HG03280 (cell line): ENCODE results near the gene HELB.

Experiments used
- ATAC-seq: cut with Tn5 transposase; IDR thresholded peaks from one replicate; pipeline ENCODE4 v1.9.1; 2021; ENCODE audit warnings: mild to moderate bottlenecking, moderate library complexity; ENCODE audit not compliant: unreplicated experiment

Gene HELB

DNA sequence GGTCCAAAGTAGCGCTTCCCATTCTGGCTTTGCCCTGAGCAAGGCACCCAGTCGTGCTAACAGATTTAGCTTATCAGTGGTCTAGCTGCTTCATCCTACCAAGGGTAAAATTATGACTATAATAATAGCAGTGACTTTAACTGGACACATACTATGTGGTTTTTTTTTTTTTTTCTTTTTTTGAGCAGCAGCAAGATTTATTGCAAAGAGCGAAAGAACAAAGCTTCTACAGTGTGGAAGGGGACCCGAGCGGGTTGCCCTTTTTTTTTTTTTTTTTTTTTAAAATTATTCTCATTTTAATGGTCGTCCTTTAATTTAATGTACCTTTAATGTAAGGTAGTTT, 505 bp downstream of the HELB start:
- ATAC-seq: no peak

DNA sequence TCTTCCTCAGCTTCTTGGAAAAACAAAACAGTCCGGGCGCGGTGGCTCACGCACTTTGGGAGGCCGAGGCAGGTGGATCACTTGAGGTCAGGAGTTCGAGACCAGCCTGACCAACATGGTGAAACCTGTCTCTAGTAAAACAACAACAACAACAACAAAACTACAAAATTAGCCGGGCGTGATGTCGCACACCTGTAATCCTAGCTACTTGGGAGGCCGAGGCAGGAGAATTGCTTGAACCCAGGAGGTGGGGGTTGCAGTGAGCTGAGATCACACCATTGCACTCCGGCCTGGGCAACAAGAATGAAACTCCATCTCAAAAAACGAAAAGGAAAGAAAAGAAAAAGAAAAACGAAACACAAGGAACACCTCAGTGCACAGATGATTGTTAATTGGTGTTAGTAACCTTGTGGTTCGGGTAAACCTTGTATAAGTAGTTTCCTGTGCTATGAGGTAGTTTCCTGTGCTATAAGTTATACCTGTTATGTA, 1.1 kb downstream of the HELB start:
- ATAC-seq: peak; percentile 45

DNA sequence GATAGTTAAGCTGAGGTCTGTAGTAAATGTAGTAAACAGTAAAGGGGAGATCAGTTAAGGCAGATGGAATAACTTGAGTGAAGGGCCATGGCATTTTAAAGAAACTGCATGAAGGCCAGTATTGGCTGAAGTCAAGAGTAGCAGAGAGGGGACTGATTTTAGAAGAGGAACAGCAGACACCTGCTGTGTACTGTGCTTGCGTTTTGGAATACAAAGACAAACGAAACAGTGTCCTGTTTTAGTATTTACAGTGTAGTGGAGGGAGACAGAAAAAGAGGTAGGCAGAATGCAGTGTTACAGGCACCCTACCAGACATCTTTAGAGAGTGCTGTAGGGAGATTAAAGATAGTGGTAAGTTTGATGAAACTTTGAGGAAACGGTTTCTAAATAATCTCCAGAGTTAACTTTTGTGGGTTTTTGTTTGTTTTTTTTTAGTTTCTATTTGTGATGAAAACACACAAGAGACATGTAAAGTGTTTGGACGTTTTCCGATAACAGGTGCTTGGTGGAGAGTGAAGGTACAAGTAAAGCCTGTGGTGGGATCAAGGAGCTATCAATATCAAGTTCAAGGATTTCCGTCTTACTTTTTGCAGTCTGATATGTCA, 2.1 kb downstream of the HELB start:
- ATAC-seq: no peak

- ATAC-seq: no peak
Measured at GRCh38 chr12:66309606-66310005, 7.3 kb downstream of the HELB start.

- no peak for ATAC-seq
Measured at GRCh38 chr12:66312189-66312588, 9.9 kb downstream of the HELB start.

DNA sequence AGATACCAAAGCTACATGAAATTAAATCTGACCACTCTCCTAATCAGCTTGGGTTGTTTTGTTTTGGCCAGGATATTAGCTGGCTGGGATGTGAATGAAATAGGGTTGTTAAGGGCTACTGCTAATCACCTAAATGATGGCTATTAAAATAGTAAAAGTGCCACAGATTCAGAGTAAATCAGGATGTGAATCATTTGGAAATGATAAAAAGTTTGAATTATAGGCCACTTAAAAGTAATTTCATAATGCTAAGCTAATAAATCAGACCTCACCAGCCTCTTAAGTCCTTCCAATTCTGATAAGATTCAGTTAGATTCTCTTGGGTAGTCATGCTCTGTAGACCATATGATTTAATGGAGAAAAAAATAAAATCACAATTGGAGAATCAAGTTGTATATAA, 12.0 kb downstream of the HELB start:
- no peak for ATAC-seq

DNA sequence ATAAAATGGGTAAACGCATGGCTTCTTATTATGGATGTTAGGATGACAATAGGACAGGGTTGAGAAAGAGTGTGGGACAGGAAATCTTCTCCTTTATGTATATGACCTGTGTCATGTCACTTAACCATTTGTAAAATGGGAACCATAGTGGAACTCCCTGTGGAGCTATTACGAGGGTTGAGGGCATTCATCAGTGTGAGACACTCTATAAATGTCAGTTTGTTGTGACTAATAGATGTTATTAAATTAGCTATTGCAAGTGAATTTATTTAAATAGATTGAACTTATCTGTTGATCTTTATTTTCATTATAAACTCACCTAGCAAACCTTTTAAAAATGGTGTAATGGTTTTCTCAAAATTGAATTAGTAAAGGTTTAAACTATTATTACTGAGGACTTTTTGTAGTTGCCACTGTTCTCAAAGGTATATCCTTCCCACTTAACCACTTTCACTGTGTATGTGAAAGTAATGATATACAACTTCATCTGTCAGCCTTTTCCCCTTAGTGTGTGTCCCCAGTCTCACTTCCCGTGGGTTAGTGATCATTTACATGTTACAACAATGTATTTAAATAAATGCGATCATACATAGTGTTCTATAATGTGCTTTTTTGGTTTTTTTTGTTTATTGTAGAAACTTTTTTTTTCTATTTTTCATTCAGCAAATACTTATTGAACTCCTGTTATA, 17.1 kb downstream of the HELB start:
- ATAC-seq: no peak

DNA sequence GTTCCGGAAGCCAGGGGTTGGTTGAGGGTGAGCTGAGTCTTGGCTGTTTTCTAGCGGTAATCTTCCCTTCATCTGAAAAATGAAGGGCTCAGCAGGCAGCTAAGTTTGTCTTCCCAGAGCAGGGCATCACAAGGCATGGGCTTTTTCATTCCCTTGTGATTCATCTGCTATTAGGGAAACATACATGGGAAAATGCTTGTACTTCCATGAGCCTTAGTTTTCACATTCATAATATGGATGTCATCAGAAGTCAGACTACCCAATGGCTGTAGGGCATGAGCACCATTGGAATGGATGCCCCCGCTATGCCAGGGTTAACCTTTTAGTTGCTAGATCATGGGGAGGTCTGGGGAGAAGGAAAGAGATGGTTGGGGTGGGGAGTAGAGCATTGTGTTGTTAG, 18.7 kb downstream of the HELB start:
- no peak for ATAC-seq

DNA sequence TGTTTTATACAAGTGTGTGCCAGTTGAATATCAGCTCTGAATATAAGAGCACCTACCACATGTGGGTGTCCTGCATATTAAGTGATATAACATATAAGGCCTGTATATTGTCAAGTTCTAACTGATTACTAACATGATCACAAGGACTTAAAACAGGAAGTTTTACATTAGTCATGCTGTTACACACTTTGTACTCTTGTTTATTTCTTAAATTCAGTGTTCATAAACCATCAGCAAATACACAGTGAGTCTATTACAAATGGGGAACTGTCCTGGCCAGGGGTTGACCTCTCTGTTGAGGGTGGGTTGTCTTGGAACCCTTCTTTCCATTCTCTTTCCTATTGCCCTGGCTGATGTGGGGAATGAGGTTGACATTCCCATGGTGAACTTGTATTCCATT, 19.1 kb downstream of the HELB start:
- no peak for ATAC-seq

DNA sequence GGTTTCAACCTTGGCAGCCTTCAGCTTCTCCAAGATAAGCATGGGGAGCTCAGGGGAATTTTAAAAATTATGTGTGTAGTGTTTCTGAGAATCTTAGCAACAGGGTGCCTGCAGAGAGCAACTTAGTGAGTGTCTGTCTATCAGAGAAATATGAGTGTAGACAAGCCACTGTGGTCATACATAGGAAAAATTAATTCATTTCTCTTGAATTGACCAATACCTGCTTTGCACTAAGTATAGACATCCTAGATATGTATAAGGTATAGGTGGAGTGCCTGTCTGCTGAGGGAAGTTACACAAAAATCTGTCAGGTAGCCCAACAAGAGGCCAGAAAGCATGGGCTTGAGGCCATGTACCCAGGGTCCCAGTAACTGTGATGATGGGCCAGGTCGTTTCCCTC, 20.7 kb downstream of the HELB start:
- no peak for ATAC-seq

DNA sequence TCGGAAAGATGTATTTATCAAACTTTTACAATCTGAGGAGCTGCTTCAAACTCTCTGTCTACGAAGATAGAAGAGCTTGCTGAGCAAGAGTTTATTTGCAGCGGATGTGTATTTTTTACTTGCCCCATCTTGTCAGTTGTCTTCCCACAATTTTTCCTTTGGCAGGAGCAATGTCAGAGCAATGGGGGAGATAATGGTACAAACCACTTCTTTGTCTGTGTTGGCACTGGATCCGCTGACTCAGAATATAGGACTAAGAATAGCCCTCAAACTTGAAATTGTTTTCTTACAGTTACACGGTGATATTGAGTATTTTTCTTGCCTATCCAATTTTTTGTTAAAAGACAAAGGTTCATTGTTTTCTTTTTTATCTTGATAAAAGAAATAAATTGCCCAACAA, 27.6 kb downstream of the HELB start:
- no peak for ATAC-seq

DNA sequence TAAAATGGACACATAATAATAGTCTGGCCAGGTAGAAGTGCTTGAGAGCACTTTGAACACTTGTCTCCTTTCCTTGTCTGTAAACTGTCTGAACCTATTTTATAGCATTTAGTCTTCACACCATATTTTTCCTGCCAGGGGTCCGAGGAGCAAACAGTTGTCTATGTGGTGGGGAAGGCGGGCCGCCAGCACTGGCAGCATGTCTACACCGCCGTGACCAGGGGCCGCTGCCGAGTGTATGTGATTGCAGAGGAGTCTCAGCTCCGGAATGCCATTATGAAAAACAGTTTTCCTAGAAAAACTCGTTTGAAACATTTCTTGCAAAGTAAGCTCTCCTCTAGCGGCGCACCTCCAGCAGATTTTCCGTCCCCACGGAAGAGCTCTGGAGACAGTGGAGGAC, 28.7 kb downstream of the HELB start:
- ATAC-seq: no peak

DNA sequence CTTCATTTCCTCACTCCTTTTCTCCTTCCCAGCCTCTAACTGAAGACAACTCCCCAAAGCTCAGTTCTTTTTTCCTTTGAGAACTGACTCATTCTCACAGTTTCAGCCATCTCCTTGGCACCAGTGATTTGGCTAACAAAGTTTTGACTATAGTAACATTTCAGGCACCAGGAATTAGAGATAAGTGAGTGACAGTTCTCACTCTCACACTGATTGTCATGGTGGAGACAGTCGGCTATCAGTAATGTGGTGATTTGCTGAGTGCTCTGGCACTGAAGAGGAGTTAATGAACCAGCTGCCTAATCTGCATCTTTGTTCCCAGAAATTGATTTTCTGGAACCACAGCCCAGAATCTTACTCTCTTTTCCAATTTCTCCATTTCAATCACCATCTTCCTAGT, 29.5 kb downstream of the HELB start:
- ATAC-seq: no peak

DNA sequence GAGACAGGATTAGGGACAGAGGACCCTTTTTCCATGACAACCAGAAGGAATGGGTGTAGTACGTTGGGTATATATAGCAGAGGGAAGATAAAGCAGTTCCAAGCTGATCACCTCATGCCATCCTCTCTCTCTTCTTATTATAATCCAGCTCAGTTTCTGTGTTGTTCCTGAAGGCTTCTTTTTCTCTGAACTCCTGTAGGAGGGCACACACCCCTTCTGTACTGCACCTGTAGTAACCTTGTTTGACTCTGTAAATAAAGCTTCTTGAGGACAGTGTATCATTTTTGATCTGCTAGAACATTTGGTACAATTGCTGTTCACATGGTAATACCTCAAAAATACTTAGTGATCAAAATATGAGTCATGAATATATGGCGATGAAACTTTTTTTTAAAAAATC, 33.5 kb downstream of the HELB start:
- ATAC-seq: no peak

GRCh38 chr12:66337381-66338010, 35.2 kb downstream of the HELB start:
- no peak for ATAC-seq

DNA sequence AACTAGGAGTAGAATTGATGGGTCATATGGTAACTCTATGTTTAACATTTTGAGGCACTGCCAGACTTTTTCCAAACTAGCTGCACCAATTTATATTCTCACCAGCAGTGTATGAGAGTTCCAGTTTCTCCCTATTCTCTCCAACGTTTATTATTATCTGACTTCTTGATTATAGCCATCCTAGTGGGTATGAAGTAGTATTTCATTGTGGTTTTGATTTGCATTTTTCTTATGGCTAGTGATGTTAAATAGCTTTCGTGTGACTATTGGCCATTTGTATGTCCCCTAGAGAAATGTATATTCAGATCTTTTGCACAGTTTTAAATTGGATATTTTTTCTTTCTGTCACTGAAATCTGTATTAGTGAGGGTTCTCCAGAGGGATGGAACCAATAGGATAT, 37.8 kb downstream of the HELB start:
- no peak for ATAC-seq

DNA sequence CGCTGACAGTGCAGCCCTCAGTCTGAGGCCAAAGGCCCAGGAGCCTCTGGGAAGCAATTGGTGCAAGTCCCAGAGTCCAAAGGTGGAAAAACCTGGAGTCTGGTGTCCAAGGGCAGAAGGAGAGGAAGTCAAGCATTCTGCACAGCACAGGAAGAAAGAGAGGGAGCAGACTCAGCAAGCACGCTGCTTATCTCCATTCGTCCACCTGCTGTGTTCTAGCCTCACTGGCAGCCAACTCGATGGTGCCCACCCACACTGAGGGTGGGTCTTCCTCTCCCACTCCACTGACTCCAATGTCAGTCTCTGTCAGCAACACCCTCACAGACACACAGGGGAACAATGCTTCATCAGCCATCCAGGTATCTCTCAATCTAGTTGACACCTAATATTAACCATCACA, 38.8 kb downstream of the HELB start:
- no peak for ATAC-seq

GRCh38 chr12:66345212-66345611, 42.9 kb downstream of the HELB start:
- ATAC-seq: no peak

DNA sequence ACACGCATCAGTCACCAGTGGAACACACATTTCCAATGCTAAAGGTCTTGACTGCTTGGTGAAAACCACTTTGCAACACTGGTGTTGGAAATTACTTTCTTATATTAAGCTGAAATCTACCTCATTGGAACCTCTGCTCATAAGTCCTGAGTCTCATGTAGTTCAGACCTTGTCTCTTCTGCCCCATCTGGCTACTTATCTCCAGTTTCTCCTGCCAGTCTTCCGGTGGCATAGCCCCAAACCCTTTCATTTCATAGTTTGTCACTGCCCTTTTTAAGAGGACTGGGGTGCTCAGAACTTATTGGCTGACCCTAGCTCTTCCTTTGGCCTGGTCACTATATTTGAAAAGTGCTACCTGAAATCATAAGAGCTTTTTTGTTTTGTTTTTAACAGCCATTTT, 43.7 kb downstream of the HELB start:
- no peak for ATAC-seq

DNA sequence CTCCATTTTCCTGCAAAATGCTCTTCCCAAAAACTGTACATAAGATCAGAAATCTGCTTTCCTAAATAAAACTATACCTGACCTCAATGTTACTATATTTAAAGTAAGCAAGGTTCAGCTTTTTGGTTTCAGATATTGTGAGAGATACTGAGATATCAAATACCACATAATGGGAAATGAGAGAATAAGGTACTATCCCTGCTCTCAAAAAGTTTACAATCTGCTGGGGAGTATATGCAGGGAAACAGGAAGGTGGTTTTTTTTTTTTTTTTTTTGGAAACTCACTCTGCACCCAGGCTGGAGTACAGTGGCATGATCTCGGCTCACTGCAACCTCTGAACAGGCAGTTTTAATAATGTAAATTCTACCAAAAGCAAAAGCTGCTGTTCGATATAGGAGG, 49.0 kb downstream of the HELB start:
- no peak for ATAC-seq

GRCh38 chr12:66352197-66352596, 49.9 kb downstream of the HELB start:
- no peak for ATAC-seq

DNA sequence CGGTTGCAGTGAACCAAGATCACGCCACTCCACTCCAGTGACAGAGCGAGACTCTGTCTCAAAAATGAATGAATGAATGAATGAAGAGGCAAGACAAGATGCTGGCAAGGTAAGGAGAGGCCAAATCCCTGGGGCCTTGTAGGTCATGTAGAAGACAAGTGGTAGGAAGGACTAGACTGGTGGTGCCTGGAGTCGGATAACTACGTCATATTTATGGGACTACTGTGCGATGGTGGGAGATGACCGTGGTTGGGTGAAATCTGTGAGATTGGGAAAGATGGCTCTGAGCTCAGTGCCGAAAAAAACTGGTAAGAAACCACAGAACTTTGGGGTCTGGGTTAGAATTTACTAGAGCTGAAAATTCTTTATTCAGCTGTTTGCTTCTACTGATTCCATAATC, 50.6 kb downstream of the HELB start:
- ATAC-seq: no peak

DNA sequence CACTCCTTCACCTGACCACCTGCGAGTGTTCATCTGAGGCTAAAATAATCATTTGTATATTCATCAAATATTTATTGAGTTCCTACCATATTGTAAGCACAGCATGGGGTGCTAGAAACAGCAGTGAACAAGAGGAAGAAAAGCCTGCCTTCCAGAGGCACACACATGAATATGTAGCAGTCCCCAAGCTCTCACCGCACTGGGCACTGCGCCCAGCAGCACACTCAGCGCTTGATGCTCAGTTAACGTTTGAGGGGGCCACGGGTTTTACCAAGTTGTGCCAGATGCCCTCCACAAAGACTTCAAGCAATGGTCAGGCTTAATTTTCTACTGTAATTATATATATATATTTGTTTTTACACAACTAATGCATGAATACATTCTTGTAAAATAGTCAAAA, 52.0 kb downstream of the HELB start:
- no peak for ATAC-seq
